C4-2B (cell line): Measurements from ENCODE around the gene RBM25.
"Not testable (repeated sequence)": the region's sequence is repeated elsewhere in the genome, so short reads cannot be mapped to it uniquely, and the experiment has no call there.

Experiments used
- ZFX ChIP-seq: fragments of 450-650 bp; IDR thresholded peaks from 2 replicates; pipeline ENCODE4 v1.6.1; 2017
- TF ChIP-seq, protein P1 (sequence below): fragments of 450-650 bp; conservative IDR thresholded peaks from 2 replicates; pipeline ENCODE4 v1.5.1; 2017; ENCODE audit warnings: mild to moderate bottlenecking

DNA sequence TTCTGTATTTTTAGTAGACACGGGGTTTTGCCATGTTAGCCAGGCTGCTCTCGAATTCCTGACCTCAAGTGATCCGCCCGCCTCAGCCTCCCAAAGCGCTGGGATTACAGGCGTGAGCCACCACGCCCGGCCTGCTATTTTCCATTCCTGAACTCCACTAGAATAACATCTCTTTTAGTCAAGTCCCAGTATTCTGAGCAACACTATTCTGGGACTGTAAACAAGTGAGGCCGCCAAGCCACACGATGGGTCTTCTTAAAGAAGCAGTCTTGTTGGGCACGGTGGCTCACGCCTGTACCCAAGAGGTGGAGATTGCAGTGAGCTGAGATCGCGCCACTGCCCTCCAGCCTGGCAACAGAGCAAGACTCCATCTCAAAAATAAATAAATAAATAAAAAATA, 42.8 kb upstream of the RBM25 start:
- TF ChIP-seq, protein P1, sequence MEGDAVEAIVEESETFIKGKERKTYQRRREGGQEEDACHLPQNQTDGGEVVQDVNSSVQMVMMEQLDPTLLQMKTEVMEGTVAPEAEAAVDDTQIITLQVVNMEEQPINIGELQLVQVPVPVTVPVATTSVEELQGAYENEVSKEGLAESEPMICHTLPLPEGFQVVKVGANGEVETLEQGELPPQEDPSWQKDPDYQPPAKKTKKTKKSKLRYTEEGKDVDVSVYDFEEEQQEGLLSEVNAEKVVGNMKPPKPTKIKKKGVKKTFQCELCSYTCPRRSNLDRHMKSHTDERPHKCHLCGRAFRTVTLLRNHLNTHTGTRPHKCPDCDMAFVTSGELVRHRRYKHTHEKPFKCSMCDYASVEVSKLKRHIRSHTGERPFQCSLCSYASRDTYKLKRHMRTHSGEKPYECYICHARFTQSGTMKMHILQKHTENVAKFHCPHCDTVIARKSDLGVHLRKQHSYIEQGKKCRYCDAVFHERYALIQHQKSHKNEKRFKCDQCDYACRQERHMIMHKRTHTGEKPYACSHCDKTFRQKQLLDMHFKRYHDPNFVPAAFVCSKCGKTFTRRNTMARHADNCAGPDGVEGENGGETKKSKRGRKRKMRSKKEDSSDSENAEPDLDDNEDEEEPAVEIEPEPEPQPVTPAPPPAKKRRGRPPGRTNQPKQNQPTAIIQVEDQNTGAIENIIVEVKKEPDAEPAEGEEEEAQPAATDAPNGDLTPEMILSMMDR, result not testable (repeated sequence)
- TF ChIP-seq ZFX, result not testable (repeated sequence)
